ENCODE measurements around the gene GPC3.

GRCh38 chrX:133670383-133670782 lies 315.0 kb downstream of the GPC3 start:
- TF ChIP-seq CTCF (conservative IDR thresholded peaks at IDR 0.05 in 1 of 2, IDR thresholded peaks at IDR 0.05 in 1 of 2; ENCODE audit: extremely low read depth in 1 of 2, insufficient read depth in 1 of 2, low read depth in 1 of 2, low read length in 2 of 2) (peak; percentile 80), EZH2 (IDR thresholded peaks at IDR 0.05; ENCODE audit: borderline replicate concordance, low read length) (no peak)
